Measurements from ENCODE around the gene OR6X1.

DNA sequence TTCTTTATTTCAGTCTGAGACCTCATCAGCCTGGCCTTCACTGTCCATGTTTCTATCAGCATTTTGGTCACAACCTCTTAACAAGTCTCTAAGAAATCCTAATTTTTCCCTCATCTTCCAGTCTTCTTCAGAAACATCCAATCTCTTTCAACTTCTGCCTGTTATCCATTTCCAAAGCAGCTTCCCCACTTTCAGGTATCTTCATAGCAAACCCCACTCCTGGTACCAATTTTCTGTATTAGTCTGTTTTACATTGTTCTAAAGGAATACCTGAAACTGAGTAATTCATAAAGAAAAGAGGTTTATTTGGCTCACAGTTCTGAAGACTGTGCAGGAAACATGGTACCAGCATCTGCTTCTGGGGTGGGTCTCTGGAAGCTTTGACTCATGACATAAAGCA is 8.1 kb upstream of the OR6X1 start:
- TF ChIP-seq, protein P1, sequence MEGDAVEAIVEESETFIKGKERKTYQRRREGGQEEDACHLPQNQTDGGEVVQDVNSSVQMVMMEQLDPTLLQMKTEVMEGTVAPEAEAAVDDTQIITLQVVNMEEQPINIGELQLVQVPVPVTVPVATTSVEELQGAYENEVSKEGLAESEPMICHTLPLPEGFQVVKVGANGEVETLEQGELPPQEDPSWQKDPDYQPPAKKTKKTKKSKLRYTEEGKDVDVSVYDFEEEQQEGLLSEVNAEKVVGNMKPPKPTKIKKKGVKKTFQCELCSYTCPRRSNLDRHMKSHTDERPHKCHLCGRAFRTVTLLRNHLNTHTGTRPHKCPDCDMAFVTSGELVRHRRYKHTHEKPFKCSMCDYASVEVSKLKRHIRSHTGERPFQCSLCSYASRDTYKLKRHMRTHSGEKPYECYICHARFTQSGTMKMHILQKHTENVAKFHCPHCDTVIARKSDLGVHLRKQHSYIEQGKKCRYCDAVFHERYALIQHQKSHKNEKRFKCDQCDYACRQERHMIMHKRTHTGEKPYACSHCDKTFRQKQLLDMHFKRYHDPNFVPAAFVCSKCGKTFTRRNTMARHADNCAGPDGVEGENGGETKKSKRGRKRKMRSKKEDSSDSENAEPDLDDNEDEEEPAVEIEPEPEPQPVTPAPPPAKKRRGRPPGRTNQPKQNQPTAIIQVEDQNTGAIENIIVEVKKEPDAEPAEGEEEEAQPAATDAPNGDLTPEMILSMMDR (conservative IDR thresholded peaks at IDR 0.05 in 1 of 2, IDR thresholded peaks at IDR 0.05 in 1 of 2; ENCODE audit: extremely low read depth in 1 of 2, insufficient read depth in 1 of 2, low read depth in 1 of 2, low read length in 2 of 2), result no peak
- no peak for TF ChIP-seq EZH2 (IDR thresholded peaks at IDR 0.05; ENCODE audit: borderline replicate concordance, low read length)

Measured in mammary epithelial cell (primary cell).